GM18505 (cell line): Measurements from ENCODE around the gene FASTKD1.
"Not testable (repeated sequence)": the region's sequence is repeated elsewhere in the genome, so short reads cannot be mapped to it uniquely, and the experiment has no call there.

Experiments used
- ATAC-seq: cut with Tn5 transposase; IDR thresholded peaks from one replicate; pipeline ENCODE4 v1.9.1; 2021; ENCODE audit not compliant: unreplicated experiment
- POLR2A ChIP-seq: IDR thresholded peaks from 4 replicates; pipeline ENCODE4 v1.6.1; 2011; ENCODE audit warnings: borderline replicate concordance; ENCODE audit not compliant: insufficient read depth, insufficient read length; ENCODE audit errors: extremely low read depth

Gene FASTKD1

DNA sequence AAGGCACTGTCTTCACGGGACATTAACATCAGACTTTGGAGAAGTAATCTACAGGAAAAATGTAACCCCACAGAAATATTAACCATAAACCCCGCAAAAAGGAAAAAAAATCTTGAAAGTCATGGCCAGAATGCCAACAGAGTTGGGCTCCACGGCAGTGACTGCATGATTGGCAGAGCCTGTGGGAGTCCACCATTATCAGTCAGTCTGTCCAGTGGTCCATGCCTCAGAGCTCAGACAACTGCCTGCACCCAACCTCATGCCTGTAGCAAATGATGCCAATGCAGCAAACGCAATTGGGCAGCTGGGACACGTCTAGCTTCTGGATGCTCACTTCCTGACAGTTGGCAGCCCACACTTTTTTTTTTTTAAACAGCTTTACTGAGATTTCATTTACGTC lies 5.4 kb upstream of the FASTKD1 start:
- no peak for TF ChIP-seq POLR2A
- ATAC-seq, result no peak

DNA sequence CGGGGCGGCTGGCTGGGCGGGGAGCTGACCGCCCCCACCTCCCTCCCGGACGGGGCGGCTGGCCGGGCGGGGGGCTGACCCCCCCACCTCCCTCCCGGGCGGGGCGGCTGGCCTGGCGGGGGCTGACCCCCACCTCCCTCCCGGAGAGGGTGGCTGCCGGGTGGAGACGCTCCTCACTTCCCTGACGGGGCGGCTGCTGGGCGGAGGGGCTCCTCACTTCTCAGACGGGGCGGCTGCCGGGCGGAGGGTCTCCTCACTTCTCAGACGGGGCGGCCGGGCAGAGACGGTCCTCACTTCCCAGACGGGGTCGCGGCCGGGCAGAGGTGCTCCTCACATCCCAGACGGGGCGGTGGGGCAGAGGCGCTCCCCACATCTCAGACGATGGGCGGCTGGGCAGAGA lies 1.6 kb upstream of the FASTKD1 start:
- ATAC-seq, result not testable (repeated sequence)

- ATAC-seq, result not testable (repeated sequence)
These were observed 874 bp upstream of the FASTKD1 start for GRCh38 chr2:169574539-169574938.

GRCh38 chr2:169573974-169574299 lies 272 bp upstream of the FASTKD1 start:
- TF ChIP-seq POLR2A, result no peak

GRCh38 chr2:169572821-169573159 lies 875 bp downstream of the FASTKD1 start:
- ATAC-seq, result no peak
- TF ChIP-seq POLR2A, result no peak

More at GRCh38 chr2:169573974-169574299, 272 bp upstream of the FASTKD1 start:
- ATAC-seq, result no peak

GRCh38 chr2:169572189-169572588 lies 1.5 kb downstream of the FASTKD1 start:
- no peak for ATAC-seq
- TF ChIP-seq POLR2A, result no peak

- no peak for ATAC-seq
- no peak for TF ChIP-seq POLR2A
These were observed 2.1 kb downstream of the FASTKD1 start for GRCh38 chr2:169571571-169571970.

DNA sequence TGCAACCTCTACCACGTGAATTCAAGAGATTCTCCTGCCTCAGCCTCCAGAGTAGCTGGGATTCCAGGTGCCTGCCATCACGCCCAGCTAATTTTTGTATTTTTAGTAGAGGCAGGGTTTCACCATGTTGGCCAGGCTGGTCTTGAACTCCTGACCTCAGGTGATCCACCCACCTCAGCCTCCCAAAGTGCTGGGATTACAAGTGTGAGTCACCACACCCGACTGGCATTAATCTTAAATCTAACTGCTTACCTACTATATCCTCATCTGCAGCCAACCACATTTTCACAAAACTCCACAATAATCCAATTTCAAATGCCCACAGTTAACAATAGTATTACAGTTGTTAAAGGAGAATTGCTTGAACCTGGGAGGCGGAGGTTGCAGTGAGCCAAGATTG lies 2.9 kb downstream of the FASTKD1 start:
- ATAC-seq, result not testable (repeated sequence)

DNA sequence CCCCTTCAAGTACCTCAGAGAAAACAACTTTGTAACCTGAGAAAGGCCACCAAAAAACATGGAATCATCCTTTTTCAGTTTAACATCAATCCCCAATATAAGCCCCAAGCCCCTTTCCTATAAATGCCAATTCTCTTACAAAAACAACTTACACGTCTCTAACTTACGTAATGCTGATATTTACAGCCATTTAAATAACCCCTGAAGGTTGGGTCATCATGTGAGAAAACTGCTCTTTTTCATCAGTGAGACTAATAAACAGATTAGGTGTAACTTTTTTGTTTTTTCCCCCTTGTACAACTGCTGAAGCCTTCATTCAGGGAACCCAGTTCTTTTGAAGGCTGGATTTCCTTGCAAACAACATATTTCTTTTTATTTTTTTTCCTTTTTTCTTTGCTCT lies 3.7 kb downstream of the FASTKD1 start:
- ATAC-seq, result no peak
- no peak for TF ChIP-seq POLR2A

GRCh38 chr2:169565686-169566085 lies 8.0 kb downstream of the FASTKD1 start:
- ATAC-seq, result no peak

GRCh38 chr2:169562519-169562918 lies 11.1 kb downstream of the FASTKD1 start:
- no peak for TF ChIP-seq POLR2A
- ATAC-seq, result no peak

More at GRCh38 chr2:169565686-169566085, 8.0 kb downstream of the FASTKD1 start:
- TF ChIP-seq POLR2A, result no peak

DNA sequence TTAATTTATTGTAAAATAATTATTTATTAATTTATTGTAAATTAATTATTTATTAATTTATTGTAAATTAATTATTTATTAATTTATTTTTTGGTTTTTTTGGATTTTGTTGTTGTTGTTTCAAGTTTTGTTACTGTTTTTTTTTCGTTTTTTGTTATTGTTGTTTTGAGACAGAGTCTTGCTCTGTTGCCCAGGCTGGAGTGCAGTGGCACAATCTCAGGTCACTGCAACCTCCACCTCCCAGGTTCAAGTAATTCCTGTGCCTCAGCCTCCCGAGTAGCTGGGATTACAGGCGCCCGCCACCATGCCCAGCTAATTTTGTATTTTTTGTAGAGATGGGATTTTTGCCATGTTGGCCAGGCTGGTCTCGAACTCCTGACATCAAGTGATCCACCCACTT lies 11.6 kb downstream of the FASTKD1 start:
- not testable (repeated sequence) for ATAC-seq

DNA sequence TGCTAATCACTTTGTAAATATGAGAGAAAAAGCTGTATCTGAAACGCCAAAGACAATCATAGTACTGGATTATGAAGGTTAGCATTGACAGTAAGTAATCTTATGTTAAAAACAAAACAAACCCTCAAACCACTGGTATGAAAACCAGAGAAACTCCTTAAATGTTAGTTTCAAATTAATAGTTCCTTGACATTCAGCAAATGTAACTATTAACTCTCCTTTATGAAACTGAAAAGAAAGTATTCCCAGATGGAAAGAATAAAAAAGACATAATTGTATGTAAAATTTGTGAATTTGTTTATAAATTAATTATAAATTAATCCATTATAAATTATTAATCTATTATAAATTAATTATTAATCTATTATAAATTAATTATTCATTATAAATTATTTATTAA lies 12.3 kb downstream of the FASTKD1 start:
- no peak for TF ChIP-seq POLR2A
- ATAC-seq, result no peak

DNA sequence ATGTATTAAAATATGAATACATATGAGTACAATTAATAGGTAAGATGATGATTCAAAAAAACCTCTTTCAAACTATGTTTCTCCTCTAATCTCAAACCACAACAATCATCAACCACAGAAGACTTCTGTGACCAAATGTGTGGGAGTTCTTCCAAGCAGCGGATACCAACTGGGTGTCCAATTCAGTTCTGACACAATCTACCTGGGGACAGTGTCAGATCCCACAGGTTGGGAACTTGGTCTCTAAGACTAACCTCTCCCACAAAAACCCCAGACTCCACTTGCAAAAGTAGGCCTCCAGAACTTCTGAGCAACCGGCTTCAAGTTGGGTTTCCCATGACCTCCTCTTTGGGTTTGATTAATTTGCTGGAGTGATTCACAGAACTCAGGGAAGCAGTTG lies 26.9 kb downstream of the FASTKD1 start:
- ATAC-seq, result no peak

GRCh38 chr2:169542433-169542832 lies 31.2 kb downstream of the FASTKD1 start:
- TF ChIP-seq POLR2A, result no peak
- ATAC-seq, result no peak

More for the DNA sequence above, 26.9 kb downstream of the FASTKD1 start:
- no peak for TF ChIP-seq POLR2A

- TF ChIP-seq POLR2A, result no peak
- no peak for ATAC-seq
These were observed 33.5 kb downstream of the FASTKD1 start for GRCh38 chr2:169540146-169540545.

DNA sequence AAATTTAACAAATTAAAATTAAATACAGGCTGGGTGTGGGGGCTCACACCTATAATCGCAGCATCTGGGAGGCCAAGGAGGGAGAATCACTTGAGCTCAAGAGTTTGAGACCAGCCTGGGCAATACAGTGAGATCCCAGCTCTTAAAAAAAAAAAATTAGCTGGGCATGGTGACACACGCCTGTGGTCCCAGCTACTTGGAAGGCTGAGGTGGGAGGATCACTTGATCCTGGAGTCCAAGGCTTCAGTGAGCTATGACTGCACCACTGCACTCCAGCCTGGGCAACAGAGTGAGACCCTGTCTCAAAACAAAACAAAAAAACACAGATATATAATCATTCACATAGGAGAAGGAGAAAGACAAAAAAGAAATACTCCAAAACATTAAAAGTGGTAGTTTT lies 34.2 kb downstream of the FASTKD1 start:
- ATAC-seq, result not testable (repeated sequence)
